GM19397 (cell line): ENCODE results near the gene PRSS33.

ENCODE experiments used
- ATAC-seq: cut with Tn5 transposase; IDR thresholded peaks from one replicate; pipeline ENCODE4 v1.9.1; 2021; ENCODE audit warnings: mild to moderate bottlenecking, moderate library complexity; ENCODE audit not compliant: unreplicated experiment

Gene PRSS33

GRCh38 chr16:2803545-2804195, 16.3 kb upstream of the PRSS33 start:
- no peak for ATAC-seq

- ATAC-seq: no peak
These were observed 12.5 kb upstream of the PRSS33 start for GRCh38 chr16:2799859-2800226.

DNA sequence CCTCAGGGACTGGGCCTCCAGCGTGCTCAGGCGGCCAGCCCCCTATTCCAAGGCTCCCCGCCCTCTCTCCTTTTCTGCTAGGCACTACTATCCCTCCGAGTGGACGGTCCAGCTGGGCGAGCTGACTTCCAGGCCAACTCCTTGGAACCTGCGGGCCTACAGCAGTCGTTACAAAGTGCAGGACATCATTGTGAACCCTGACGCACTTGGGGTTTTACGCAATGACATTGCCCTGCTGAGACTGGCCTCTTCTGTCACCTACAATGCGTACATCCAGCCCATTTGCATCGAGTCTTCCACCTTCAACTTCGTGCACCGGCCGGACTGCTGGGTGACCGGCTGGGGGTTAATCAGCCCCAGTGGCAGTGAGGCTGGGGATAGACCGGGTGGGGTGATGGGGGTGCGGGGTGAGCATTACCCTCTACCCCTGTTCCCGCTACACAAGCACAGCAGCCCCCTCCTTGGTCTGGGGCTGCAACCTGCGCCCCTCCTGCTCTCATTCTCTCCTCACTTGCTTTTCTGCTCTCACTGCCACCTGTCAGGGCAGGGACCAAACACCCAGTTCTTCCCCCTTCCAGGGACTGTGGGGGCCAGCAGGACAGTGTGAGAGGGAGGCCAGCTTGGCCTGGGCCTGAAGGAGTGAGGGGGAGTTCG, 12.0 kb upstream of the PRSS33 start:
- no peak for ATAC-seq

DNA sequence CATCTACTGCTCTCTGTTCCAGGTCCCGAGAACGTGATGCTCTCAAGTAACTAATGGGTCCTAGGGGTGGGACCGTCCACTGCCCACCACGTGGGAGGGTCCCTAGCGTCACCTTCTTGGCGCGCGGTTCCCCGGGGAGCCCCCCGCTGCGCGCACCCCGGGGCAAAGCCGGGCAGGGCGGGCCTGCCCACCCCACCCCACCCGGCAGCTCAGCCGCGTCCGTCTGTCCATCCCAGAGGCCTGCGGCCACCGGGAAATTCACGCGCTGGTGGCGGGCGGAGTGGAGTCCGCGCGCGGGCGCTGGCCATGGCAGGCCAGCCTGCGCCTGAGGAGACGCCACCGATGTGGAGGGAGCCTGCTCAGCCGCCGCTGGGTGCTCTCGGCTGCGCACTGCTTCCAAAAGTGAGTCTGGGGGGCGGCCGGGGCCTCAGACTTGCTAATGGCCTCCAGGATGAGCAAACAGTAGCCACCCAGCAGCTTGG, 11.4 kb upstream of the PRSS33 start:
- no peak for ATAC-seq

DNA sequence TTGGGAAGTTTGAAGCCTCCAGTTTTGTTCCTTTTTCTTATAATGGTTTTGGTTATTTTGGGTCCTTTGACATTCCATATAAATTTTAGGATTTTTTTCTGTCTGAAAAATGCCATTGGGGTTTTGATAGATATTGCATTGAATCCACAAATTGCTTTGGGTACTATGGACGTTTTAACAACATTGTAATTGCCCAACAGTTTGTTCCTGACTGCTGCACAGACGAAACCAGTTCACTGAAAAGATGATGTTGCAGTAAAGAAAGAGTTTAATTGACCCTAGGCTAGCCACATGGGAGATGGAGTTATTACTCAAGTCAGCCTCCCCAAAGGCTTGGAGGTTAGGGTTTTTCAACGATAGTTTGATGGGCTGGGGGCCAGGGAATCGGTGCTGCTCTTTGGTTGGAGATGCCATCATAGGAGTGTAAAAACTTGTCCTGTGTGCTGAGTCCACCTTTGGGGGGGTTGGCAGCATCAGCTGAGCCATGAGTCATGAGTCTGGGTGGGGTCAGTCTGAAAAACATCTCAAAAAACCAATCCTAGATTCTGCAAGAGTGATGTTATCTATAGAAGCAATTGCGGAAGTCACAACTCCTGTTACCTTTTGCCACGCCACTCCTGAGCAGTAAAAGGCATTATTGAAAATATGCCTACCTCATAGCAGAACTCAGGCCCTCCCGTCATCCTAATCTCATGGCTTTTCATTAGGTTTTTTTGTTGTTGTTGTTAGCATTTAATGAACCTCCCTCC, 8.2 kb upstream of the PRSS33 start:
- no peak for ATAC-seq

GRCh38 chr16:2792940-2793339, 5.6 kb upstream of the PRSS33 start:
- no peak for ATAC-seq

DNA sequence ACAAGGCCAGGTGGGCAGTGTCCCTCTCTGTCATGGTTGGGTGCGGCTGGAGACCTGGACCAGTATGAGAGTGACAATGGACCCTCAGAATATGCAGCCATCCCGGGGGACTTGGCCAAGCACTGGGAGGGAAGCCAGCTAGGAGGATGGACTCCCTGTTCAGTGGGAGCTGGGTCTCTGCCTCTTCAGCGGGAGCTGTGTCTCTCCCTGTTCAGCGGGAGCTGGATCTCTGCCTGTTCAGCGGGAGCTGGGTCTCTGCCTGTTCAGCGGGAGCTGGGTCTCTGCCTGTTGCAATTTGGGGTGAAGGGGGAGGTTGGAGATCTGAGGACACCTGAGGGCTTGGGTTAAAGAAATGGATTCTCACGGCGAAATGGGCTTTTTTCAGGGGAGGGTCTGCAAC, 3.8 kb upstream of the PRSS33 start:
- no peak for ATAC-seq

- no peak for ATAC-seq
These were observed 3.3 kb upstream of the PRSS33 start for GRCh38 chr16:2790631-2791030.

GRCh38 chr16:2787961-2788360, 601 bp upstream of the PRSS33 start:
- no peak for ATAC-seq

GRCh38 chr16:2786826-2787151, 571 bp downstream of the PRSS33 start:
- no peak for ATAC-seq

- no peak for ATAC-seq
These were observed 1.1 kb downstream of the PRSS33 start for GRCh38 chr16:2786061-2786825.

DNA sequence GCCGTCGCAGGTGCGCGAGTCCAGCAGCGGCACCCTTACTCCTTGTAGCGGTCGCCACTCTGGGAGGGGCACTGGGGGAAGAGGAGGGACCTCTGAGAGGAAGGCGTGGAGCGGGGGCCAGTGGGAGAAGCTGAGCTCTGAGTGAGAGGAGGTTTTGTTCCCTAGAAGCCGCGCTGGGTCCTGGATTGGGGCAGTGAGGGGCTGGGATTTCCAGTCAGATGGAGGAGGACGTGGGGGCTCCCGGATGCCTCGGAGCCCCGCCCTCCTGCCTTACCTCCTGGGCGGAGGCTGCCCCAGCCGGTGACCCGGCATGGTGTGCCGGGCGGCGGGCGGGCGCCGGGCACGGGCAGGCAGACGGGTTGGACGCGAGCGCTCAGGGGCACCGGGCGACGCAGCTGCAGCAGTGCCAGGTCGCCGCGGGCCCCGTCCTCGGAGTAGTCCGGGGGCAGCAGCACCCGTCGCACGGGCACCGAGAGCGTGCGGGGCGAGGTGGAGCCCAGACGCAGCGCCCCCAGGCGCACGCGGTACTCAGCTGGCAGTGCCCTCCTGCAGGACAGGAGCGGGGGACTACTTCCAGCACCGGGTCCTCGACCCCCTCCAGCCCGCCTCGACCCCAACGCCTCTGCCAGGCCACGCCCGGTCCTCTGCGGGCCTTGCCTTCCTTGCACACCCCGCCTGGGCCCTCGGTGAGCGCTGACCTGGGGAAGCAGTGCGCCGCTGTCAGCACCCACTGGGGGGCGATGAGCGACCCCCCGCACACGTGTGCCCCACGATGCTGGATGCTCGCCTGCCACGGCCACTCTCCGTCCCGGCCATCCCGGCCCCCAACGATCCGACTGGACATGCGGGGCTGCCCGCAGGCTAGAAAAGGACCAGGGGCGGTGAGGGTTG, 2.0 kb downstream of the PRSS33 start:
- no peak for ATAC-seq

GRCh38 chr16:2784358-2785100, 2.8 kb downstream of the PRSS33 start:
- no peak for ATAC-seq

- ATAC-seq: no peak
These were observed 3.6 kb downstream of the PRSS33 start for GRCh38 chr16:2783581-2784357.

- ATAC-seq: no peak
These were observed 4.6 kb downstream of the PRSS33 start for GRCh38 chr16:2782583-2783351.

GRCh38 chr16:2779978-2780898, 7.1 kb downstream of the PRSS33 start:
- no peak for ATAC-seq
